Endothelial cell of umbilical vein (primary cell): ENCODE results near the gene S100A7. TPM values are rescaled to one million over a fixed set of nuclear protein-coding genes. Genes with fewer than 3 reads are reported as not detected.

Experiments
- BruUV-seq: library from RNA; stranded (reverse); fragments of 400-500 nt; replicated peaks from 2 replicates; lab custom pipeline; 2021; lab: Mats Ljungman, UMichigan
- CTCF ChIA-PET: fragments of 300-600, 350-600 bp; sonication (Branson Sonifier 250); formaldehyde crosslinking; loops from one replicate; lab custom pipeline; 2021; ENCODE audit warnings: antibody characterized with exemption, inconsistent platforms; lab: Charles Lee
- POLR2A ChIA-PET: fragments of 300-600, 350-600 bp; sonication (Branson Sonifier 250); formaldehyde crosslinking; loops from one replicate; lab custom pipeline; 2021; ENCODE audit warnings: antibody characterized with exemption, inconsistent platforms; lab: Charles Lee
- DNase-seq: peaks from one replicate; pipeline ENCODE4 v3.0.0-alpha.2; 2011; ENCODE audit warnings: low read depth, low spot score
- FAIRE-seq: peaks from 2 replicates; lab custom pipeline; 2011; peaks lifted over from hg19 to GRCh38; lab: Jason Lieb, UNC
- H2AFZ ChIP-seq: 2 replicates; pipeline ENCODE4 v1.6.0; 2012; ENCODE audit warnings: low read depth, low read length, control low read depth, inconsistent platforms
- H3K27ac ChIP-seq: 2 replicates; pipeline ENCODE4 v1.5.1; 2011; ENCODE audit warnings: low read depth, mild to moderate bottlenecking, control low read depth, low read length, moderate library complexity; ENCODE audit not compliant: insufficient read depth
- H3K27me3 ChIP-seq, 2 experiments: 2 replicates each; pipeline versions ENCODE4 v1.6.0 to v1.6.1; 2011; ENCODE audit warnings: low read length in 2 of 2, mixed read lengths in 1 of 2; ENCODE audit not compliant: control insufficient read depth in 2 of 2, insufficient read depth in 2 of 2
- H3K36me3 ChIP-seq, 2 experiments: 2 replicates in 1 of 2; 3 replicates in 1 of 2; pipeline ENCODE4 v1.5.1; 2011; ENCODE audit warnings: low read length in 2 of 2, mild to moderate bottlenecking in 1 of 2, moderate library complexity in 1 of 2; ENCODE audit not compliant: control insufficient read depth in 2 of 2, insufficient read depth in 2 of 2; ENCODE audit errors: extremely low read depth in 1 of 2
- H3K4me1 ChIP-seq: 3 replicates; pipeline ENCODE4 v1.5.1; 2011; ENCODE audit warnings: mild to moderate bottlenecking, low read length; ENCODE audit not compliant: control insufficient read depth, insufficient read depth; ENCODE audit errors: extremely low read depth
- H3K4me2 ChIP-seq: 2 replicates; pipeline ENCODE4 v1.6.1; 2011; ENCODE audit warnings: low read length, control low read depth, mixed read lengths; ENCODE audit not compliant: insufficient read depth
- H3K4me3 ChIP-seq, 3 experiments: fragments of 200-600 bp in 1 of 3; sonication (generic), shearing (Covaris generic) in 1 of 3; replicated peaks in 1 of 3; 2 replicates each; pipeline ENCODE4 v1.5.1; 2011 to 2016; ENCODE audit warnings: control low read depth in 3 of 3, low read length in 3 of 3, mild to moderate bottlenecking in 2 of 3, inconsistent platforms in 1 of 3, low read depth in 1 of 3, moderate library complexity in 1 of 3; ENCODE audit not compliant: insufficient read depth in 1 of 3
- H3K79me2 ChIP-seq: 2 replicates; pipeline ENCODE4 v1.6.0; 2012; ENCODE audit warnings: low read length, inconsistent platforms; ENCODE audit not compliant: control insufficient read depth, insufficient read depth
- H3K9ac ChIP-seq: replicated peaks from 2 replicates; pipeline ENCODE3; 2011; ENCODE audit warnings: low read length, control low read depth; ENCODE audit not compliant: insufficient read depth; ENCODE audit errors: extremely low read depth
- H3K9me1 ChIP-seq: replicated peaks from 3 replicates; pipeline ENCODE4 v1.6.0; 2011; ENCODE audit warnings: mild to moderate bottlenecking, low read length; ENCODE audit not compliant: control insufficient read depth, insufficient read depth; ENCODE audit errors: extremely low read depth
- H3K9me3 ChIP-seq: replicated peaks from 2 replicates; pipeline ENCODE4 v1.5.1; 2012; ENCODE audit warnings: low read length, inconsistent platforms; ENCODE audit not compliant: control insufficient read depth, insufficient read depth
- H4K20me1 ChIP-seq: replicated peaks from 2 replicates; pipeline ENCODE3; 2011; ENCODE audit warnings: mild to moderate bottlenecking, low read length; ENCODE audit not compliant: control insufficient read depth, insufficient read depth; ENCODE audit errors: extremely low read depth
- CTCF ChIP-seq, 2 donors: IDR thresholded peaks; 1 replicate in 1 of 2; 2 replicates in 1 of 2; pipeline ENCODE4 v1.5.1; 2011; ENCODE audit warnings: low read length in 2 of 2, mild to moderate bottlenecking in 2 of 2, moderate library complexity in 2 of 2, control low read depth in 1 of 2, inconsistent platforms in 1 of 2, low read depth in 1 of 2; ENCODE audit not compliant: insufficient read depth in 1 of 2; ENCODE audit errors: extremely low read depth in 1 of 2
- EZH2 ChIP-seq: IDR thresholded peaks from 2 replicates; pipeline ENCODE4 v1.6.1; 2012; ENCODE audit warnings: borderline replicate concordance, low read depth, mild to moderate bottlenecking, moderate library complexity, low read length, inconsistent platforms; ENCODE audit not compliant: severe bottlenecking
- FOS ChIP-seq: IDR thresholded peaks from 2 replicates; pipeline ENCODE4 v1.6.1; 2011; ENCODE audit warnings: mild to moderate bottlenecking, low read length, moderate library complexity, borderline replicate concordance; ENCODE audit not compliant: insufficient read depth
- GATA2 ChIP-seq: IDR thresholded peaks from 2 replicates; pipeline ENCODE4 v1.7.0; 2011; ENCODE audit warnings: low read depth, mild to moderate bottlenecking, moderate library complexity, mixed read lengths, low read length; ENCODE audit not compliant: insufficient read length, insufficient read depth
- JUN ChIP-seq: IDR thresholded peaks from 2 replicates; pipeline ENCODE4 v1.6.1; 2011; ENCODE audit warnings: borderline replicate concordance, low read depth; ENCODE audit not compliant: insufficient read length, insufficient read depth
- MAX ChIP-seq: IDR thresholded peaks from 2 replicates; pipeline ENCODE4 v1.6.1; 2011; ENCODE audit not compliant: insufficient read depth, insufficient read length
- MYC ChIP-seq: IDR thresholded peaks from one replicate; pipeline ENCODE4 v1.6.1; 2011; ENCODE audit warnings: mild to moderate bottlenecking, low read depth, low read length
- POLR2A ChIP-seq: IDR thresholded peaks from 2 replicates; pipeline ENCODE4 v1.6.1; 2012; ENCODE audit warnings: low read depth, mild to moderate bottlenecking, control low read depth, low read length
- POLR2AphosphoS5 ChIP-seq: IDR thresholded peaks from 2 replicates; pipeline ENCODE4 v1.6.1; 2012; ENCODE audit warnings: low read depth, mild to moderate bottlenecking, control low read depth, low read length, moderate library complexity; ENCODE audit not compliant: insufficient read depth
- dilution Hi-C: fragments of 300-500 bp; cut with MboI; formaldehyde crosslinking; loops from one replicate; pipeline ENCODE4 v1.15.0; 2019; ENCODE audit warnings: low sequenced_read_pairs; ENCODE audit not compliant: extremely low pct_ligation_motif_present
- intact Hi-C: fragments of 100-400 bp; cut with micrococcal nuclease; formaldehyde crosslinking; loops from one replicate; pipeline ENCODE4 v1.10.0; 2022
- polyA plus RNA-seq, 4 experiments: library from polyadenylated mRNA; depleted of rRNA in 3 of 4; stranded (reverse) in 3 of 4; unstranded in 1 of 4; fragments of >200 nt; gene quantifications; 2 replicates each; pipeline versions ENCODE4 v1.2.1 to v1.2.3, GENCODE V29; 2011 to 2012; ENCODE audit warnings: missing spikeins in 1 of 4
- total RNA-seq: library from RNA; stranded (reverse); gene quantifications from 2 replicates; pipeline ENCODE4 v1.2.3, GENCODE V29; 2021

The S100A7 gene
- total and polyA plus RNA-seq, 2 donors (not counting 3 experiments of a cell fraction or from before 2014, with no cell fraction given): not detected

- ChIA-PET CTCF (no interaction called here), POLR2A (no interaction called here)
- intact Hi-C loops (no loop called here), dilution Hi-C loops (no loop called here)
- Histone ChIP-seq H3K36me3 (no peaks in the 10 kb centered on the region), H3K27me3 (no peaks in the 10 kb centered on the region), H3K4me3 (no peak overlapping the region), H3K9ac (no peak overlapping the region), H2AFZ (no peak overlapping the region), H3K4me1 (no peaks in the 10 kb centered on the region), H3K9me1 (no peaks in the 10 kb centered on the region), H3K79me2 (no peaks in the 10 kb centered on the region), H3K4me2 (no peak overlapping the region), H4K20me1 (no peaks in the 10 kb centered on the region), H3K27ac (no peak overlapping the region), H3K9me3 (no peaks in the 10 kb centered on the region)
- DNase-seq: no peak
- TF ChIP-seq FOS (no peak), CTCF (IDR thresholded peaks at IDR 0.05; ENCODE audit: extremely low read depth in 1 of 2, insufficient read depth in 1 of 2, low read depth in 1 of 2, low read length in 2 of 2) (no peak), POLR2AphosphoS5 (no peak), MYC (no peak), JUN (no peak), POLR2A (no peak), EZH2 (no peak), GATA2 (no peak), MAX (no peak)
- no peak for FAIRE-seq
- BruUV-seq: no TSS peak
Observed at GRCh38 chr1:153431928-153432327, 28.5 kb downstream of the S100A7 start.
